GM23338 (cell line): ENCODE results near the gene CCNI.

ENCODE experiments used
- CREB1 ChIP-seq: fragments of 250-450 bp; sonication (Bioruptor Pico); IDR thresholded peaks from 2 replicates; pipeline ENCODE4 v1.5.0; 2020; ENCODE audit warnings: low read depth, mild to moderate bottlenecking, moderate library complexity
- TF ChIP-seq, protein P1 (sequence below), 2 experiments: fragments of 200-600 bp in 1 of 2; sonication (generic) in 1 of 2; conservative IDR thresholded peaks; 2 replicates each; pipeline versions ENCODE4 v1.5.1 to v1.6.1; 2016 to 2017; ENCODE audit warnings: antibody characterized with exemption in 2 of 2, low read depth in 2 of 2, mild to moderate bottlenecking in 2 of 2, moderate library complexity in 1 of 2

DNA sequence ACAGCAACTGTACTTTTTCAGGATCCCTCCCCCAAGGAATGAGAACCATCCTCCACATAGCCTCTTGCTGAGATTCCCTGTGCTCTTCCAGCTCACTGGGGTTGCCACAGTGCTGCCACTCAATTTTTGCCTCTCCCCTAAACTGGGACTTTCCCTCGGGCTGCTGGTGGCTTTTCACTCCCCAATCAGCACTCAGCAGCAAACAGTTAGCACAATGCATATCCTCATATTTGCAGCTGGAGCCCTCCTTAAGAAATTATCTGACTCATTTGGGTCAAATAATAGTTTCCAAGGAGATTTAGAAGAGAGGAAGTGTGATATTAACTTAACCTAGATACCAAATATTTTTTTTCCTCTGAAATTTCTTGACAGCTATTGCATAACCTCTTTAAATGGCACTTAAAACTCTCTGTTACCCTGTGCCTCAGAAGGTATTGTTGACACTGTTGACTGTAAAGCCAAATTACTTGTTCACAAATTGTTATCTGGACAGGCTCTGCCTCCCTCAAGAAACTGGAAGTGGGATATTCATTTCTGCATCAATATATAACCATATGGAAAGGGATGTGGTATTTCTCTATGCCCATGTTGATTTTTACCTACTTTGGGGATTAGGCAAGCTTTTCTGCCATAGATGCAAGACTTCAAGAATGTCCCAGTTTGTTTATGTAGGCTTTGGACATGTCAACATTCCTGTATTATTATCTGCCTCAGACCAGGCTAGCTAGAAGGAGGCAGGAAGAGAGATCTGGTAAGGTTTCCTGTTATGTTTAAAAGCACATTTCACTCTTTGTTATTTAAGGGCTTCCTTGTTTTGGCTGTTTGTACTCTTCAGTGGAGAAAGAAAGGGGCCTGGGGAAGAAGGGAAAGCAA, 68.2 kb downstream of the CCNI start:
- TF ChIP-seq, protein P1, sequence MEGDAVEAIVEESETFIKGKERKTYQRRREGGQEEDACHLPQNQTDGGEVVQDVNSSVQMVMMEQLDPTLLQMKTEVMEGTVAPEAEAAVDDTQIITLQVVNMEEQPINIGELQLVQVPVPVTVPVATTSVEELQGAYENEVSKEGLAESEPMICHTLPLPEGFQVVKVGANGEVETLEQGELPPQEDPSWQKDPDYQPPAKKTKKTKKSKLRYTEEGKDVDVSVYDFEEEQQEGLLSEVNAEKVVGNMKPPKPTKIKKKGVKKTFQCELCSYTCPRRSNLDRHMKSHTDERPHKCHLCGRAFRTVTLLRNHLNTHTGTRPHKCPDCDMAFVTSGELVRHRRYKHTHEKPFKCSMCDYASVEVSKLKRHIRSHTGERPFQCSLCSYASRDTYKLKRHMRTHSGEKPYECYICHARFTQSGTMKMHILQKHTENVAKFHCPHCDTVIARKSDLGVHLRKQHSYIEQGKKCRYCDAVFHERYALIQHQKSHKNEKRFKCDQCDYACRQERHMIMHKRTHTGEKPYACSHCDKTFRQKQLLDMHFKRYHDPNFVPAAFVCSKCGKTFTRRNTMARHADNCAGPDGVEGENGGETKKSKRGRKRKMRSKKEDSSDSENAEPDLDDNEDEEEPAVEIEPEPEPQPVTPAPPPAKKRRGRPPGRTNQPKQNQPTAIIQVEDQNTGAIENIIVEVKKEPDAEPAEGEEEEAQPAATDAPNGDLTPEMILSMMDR (conservative IDR thresholded peaks at IDR 0.05; ENCODE audit: low read depth in 2 of 2) = no peak
- no peak for TF ChIP-seq CREB1
